NCI-H2196 (cell line): ENCODE results near the gene RIN3.

ENCODE experiments used
- DNase-seq: peaks from one replicate; lab custom pipeline; 2025; ENCODE audit not compliant: unreplicated experiment; lab: John Stamatoyannopoulos, UW

RIN3 gene, protein sequence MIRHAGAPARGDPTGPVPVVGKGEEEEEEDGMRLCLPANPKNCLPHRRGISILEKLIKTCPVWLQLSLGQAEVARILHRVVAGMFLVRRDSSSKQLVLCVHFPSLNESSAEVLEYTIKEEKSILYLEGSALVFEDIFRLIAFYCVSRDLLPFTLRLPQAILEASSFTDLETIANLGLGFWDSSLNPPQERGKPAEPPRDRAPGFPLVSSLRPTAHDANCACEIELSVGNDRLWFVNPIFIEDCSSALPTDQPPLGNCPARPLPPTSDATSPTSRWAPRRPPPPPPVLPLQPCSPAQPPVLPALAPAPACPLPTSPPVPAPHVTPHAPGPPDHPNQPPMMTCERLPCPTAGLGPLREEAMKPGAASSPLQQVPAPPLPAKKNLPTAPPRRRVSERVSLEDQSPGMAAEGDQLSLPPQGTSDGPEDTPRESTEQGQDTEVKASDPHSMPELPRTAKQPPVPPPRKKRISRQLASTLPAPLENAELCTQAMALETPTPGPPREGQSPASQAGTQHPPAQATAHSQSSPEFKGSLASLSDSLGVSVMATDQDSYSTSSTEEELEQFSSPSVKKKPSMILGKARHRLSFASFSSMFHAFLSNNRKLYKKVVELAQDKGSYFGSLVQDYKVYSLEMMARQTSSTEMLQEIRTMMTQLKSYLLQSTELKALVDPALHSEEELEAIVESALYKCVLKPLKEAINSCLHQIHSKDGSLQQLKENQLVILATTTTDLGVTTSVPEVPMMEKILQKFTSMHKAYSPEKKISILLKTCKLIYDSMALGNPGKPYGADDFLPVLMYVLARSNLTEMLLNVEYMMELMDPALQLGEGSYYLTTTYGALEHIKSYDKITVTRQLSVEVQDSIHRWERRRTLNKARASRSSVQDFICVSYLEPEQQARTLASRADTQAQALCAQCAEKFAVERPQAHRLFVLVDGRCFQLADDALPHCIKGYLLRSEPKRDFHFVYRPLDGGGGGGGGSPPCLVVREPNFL

DNA sequence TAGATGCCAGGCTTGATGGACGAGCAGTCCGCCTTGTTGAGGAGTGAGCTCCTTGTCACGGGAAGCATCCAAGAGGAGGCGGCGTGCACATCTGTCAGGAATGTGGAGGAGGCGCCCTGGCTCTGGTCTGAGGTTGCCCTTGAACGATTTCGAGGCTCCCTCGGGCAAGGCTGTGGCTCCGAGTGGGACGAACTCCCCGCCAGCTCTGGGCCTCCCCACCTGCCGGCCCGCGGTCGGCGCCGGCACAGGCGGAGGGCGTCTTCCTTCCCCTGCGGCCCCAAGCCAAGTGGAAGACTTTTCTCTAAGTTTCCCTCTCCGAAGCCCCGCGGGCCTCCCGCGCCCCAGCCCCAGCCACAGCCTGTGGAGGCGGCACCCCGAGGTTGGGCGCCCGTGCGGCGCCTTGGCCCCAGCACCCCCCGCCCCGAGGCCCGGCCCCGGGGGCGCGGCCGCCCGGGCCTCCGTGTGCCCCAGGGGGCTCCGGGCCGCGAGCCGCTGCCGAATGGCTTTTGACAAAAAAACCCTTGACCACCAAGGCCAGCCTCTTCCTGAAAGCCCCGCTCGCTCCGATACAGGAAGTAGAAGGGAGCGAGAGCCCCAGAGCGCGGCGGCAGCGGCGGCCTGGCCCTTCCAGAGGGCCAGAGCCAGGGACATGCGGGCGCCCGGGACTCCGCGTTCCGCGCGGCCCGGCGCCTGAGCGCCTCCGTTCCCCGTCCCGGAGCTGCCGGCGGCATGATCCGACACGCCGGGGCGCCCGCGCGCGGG lies at the start of gene RIN3:
Gene RIN3, plus strand, starts transcription at position 578 of the 762 bp plus-strand sequence. Its CDS starts 152 bp downstream, at position 730.
- DNase-seq: no peak

DNA sequence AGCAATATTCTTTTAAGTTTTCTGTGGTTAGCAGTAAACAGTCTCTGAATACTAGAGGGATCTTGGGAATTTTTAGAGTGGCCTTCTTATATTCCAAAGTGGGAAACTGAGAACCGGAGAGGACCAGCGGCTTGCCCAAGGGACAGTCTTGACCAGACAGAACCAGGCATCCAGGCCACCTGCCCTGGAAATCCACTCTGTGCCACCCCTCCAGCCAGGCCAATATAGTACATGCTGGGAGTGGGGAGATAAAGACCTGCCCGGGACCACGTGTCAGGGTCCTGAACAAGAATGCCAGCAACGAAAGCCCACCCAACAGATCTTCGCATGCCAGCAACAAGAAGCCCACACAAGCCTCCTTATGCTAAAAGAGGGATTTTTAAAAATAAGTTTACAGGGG lies 49.4 kb upstream of the RIN3 start:
- DNase-seq: no peak

DNA sequence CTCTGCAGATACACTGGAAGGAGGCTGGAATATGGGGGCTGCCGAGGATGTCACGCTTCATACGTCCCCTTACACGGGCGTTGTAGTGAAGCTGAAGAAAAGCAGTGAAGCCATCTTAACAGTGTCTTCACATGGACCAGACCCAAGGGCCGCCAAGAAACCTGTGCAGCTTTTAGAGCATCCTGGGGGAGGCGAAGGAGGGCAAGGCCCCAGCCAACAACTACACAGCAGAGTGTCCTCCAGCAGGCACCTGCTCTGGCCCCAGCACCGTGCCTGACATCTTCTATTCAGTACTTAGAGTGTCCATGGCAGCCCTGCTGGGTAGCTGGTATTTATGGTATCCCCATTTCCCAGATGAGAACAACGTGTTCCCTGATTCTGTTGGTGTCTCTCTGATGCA lies 48.9 kb upstream of the RIN3 start:
- DNase-seq: no peak

DNA sequence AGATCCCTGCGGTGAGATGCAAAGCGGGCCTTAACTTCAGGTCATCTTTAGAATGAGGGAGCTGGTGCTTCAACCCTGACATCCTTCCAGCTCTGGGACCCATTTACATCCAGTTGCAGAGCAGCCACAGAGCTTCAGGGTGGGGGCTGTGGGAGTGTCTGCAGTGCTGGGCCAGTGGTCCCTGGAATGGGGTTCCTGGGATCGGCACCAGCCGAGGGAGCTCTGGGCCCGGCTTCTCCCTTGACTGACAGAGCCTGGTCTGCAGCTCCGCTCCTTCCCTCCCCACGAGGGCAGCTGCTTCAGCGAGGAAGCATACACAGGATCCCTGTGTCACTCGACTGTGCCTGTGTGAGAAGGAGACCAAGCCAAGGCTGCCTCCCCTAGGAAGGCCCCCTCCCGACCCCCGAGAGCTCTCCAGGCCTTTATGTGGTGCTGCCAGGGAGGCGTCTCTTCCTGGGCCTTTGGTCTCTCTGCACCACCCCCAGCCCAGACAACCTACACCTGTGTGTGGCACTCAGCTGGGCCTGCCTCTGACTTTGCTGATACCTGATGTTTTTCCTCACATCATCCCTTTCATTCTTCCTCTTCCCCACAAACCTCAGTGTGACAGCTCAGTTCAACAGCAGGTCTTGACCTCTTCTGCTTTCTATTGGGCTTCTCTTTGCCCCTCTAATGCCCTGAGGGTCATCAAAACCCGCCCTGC lies 48.1 kb upstream of the RIN3 start:
- no peak for DNase-seq

DNA sequence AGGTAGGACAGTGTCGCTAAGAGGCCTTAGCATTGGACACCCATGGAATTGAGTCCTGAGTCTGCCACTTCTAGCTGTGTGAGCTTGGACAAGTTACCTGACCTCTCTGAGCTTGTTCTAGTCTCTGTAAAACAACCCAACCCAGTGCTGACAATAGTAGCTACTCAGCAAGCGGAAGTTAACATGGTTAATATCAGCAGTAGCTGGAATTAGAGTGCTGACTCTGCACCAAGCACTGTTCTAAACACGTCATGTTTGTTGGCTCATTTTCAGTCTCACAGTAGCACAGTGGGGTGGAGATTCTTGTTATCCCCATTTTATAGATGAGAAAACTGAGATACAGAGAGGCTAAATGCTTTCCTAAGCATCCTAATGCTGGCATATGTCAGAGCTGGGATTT lies 47.5 kb upstream of the RIN3 start:
- DNase-seq: no peak

DNA sequence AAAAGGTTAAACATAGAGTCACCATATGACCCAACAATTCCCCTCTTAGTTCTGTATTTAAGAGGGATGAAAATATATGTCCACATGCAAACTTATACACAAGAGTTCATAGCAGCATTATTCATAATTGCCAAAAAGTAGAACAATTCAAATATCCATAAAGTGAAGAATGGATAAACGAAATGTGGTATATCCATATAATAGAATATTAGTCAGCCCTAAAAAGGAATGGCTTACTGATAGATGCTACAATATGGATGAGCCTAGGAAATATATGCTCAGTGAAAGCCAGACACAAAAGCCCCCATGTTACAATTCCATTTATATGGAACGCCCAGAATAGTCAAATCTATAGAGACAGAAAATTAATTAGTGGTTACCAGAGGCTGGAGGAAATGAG lies 44.1 kb upstream of the RIN3 start:
- no peak for DNase-seq

DNA sequence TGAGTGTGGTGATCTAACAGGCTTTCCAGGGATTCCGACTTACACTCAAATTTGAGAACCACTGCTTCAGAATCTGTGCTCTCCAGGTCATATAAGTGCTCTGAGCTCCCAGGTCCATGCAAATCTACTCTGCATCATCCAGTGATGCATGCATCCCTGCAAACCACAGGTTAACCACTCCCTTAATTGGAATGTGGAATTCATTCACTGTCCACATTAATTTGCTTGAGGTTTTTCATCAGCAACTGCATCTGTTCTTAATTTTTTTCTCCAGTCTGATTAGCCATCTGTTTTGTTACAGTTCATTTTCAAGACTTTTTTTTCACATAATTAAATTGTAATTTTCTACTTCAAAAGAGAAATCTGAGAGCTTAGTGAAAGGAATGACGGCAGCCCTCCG lies 43.4 kb upstream of the RIN3 start:
- DNase-seq: no peak

DNA sequence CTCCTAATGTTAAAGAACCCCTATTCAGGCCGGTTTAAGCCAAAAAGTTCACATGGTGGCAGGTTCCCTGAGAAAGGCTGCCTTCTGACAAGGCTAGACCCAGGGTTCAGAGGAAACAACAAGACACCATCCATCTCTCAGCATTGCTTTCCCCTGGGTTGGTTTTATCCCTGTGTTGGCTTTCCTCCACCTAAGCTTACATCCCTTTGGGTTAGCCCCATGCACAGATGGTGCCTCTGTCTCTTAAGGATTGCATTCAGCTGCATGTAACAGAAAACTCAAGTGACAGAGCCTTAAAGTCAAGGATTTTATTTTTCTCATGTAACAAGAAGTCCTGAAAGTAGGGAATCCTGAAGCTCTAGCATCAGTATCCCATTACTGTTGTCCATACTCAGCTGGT lies 42.8 kb upstream of the RIN3 start:
- DNase-seq: no peak

DNA sequence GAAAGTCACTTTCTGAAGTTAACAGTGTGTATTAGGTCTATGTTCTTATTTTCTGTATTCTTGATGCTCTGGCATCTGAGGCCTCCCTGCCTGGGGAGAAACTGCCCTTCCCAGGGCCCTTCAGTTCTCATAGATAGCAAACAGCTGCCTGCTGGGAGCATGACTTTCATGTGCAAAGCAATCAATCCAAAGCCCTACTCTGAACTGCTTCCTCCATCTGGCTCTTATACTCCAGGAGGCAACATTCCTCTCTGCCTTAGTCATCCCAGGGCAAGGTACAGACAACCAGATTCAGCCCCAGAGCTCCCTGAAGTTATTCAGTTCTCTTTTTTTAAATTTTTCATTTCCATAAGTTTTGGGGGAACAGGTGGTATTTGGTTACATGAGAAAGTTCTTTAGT lies 41.7 kb upstream of the RIN3 start:
- DNase-seq: no peak

DNA sequence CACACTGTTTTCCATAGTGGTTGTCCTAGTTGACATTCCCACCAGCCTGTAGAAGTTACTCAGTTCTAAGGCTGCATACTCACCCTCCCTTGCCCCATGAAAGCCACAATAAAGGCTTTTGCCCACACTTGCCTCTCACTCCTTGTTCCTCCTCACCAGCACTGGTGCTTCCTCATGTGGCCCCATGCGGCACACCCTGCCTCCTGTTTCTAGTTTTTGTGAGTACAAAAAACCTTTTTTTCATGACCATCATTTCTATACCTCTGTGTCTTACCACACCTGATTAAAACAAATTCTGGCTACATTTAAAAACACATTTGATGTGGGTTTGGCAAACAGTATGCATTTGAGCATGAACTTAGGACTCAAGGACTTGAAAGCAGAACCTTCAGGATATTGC lies 40.7 kb upstream of the RIN3 start:
- no peak for DNase-seq

DNA sequence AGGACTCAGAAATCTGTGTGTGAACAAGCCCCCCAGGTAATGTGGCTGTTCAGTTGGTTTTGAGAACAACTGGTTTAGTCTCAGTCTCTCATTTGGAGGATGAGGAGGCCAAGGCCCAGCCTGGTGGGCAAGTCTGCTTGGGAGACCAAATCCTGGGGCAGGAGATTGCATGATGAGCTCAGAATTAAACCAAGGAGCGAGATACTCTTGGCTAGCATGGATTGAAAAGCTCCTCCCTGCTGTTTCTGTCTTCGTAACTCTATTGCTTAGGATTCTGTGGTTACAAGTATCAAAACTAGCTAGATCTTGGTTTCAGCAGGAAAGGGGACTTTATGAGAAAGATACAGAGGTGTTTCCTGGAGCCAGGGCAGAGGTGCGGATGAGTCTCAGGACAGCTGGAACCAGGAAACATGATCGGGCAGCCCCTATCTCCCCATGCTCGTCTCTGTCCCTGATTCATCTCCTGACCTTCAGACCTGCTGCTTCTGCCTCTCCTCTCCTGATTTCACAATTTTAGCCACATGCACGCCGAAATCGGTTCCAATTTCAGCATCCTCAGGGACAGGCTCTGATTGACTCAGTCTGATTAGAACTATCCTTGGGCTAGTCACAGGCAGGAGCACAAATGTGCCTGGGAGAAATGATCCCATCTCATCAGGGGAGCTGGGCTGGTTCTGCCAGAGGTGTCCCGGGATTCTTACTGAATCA lies 40.2 kb upstream of the RIN3 start:
- no peak for DNase-seq

DNA sequence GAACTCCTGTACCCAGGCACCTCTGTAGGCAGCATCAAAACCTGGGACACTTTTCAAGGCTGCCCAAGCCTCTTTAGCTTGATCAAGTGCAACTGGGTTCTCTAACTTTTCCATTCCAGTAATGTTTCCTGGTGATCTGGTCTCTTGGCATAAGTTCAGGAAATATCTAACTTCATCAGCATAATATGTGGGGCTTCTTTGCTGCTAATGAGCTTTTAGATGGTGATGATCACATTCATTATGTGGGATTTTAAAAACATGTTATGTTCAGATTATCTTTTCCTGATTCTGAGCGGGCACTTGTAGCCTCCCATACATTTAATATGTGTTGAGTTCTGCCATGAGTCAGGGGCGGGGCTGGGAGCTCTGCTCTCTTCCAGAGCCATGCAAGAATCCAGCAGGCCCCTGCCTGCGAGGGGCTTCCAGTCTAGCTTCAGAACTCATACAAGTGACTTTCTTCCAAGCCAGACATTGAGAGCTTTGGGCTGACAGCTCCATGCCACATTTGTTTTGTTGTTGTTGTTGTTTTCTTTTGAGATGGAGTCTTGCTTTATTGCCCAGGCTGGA lies 39.5 kb upstream of the RIN3 start:
- DNase-seq: no peak

DNA sequence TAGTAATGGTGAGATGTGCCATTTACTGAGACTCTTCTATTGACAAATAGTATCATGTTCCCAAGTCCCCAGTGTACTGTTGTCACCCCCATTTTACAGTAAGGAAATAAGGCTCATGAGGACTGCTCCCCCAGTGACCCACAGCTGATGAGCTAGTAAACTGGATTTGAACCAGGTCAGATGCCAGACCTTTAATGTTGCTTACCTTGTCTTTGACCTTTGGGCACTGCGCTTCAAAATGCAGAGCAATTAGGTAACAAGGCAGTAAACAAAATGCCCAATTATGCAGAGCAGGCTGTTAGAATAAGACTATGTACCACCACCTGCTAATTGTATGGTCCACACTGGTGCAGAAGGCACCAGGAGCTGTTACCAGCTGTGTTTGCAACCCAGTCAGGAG lies 38.5 kb upstream of the RIN3 start:
- DNase-seq: no peak

DNA sequence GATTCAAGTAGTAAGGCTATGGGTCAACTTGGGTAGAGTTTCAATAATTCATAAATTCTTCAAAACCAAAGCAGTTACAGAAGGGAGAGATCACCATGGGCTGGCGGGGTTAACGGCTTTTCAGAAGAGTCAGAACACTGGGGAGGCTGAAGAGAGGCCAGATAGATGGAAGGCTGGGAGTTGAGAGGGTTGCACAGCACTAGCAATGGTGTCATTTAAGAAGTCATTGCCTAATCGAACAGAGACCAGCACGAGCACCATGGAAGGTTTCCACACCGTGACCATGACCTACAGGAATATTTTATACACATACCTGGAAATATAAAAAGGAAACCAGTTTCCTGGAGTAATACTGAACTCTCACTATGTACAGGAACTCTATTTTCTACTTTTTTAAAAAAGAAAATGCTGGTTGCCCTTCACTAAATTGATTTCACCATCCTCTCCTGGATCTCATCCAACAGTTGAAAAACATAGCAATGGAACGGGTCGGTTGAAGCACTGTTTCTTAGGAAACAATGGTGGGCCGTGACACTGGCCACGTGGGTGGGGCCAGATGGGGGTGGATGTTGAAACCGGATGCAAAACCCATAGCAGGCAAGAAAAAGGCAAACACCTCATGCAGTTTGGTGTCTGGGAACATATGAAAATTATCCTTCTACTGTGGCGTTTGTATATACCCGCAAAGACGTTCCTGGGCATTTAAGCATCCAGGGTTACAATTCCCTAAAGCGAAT lies 38.0 kb upstream of the RIN3 start:
- DNase-seq: no peak

DNA sequence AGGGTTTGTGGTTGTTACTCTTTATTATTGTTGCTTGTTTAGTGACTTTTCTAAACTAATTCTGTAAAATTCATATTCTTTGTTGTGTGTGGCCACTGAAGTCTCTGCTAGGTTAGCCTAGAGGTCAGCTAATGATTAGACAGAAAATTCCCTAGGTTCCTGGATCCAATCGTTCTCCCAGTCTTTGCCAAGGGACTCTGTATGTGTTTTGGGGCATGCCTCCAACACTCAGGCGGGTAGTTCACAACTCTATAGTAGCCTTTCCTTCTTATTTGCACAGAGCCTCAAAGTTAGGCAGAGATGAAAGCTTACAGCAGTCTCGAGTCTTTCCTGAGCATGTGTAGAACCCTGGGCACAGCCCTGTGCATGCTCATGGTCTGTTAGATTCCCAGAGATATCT lies 32.7 kb upstream of the RIN3 start:
- no peak for DNase-seq

DNA sequence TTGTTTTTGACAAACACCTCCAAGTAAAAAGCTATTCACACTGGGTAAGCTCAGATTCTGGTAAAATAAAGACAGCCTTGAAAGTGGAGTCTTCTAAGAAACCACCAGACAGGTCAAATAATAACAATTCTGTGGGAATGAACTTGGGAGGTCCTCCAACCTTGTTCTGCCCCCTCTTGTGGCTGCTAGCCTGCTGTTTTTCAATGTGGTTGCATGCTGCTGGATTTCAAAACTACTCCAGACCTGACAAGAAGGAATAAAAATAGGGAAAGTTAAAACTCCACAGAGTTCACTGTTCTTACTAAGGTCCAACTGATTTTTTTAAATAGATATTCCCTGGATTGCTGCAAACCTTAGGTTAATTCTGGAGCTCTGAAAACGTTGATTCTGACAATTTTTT lies 32.2 kb upstream of the RIN3 start:
- no peak for DNase-seq

DNA sequence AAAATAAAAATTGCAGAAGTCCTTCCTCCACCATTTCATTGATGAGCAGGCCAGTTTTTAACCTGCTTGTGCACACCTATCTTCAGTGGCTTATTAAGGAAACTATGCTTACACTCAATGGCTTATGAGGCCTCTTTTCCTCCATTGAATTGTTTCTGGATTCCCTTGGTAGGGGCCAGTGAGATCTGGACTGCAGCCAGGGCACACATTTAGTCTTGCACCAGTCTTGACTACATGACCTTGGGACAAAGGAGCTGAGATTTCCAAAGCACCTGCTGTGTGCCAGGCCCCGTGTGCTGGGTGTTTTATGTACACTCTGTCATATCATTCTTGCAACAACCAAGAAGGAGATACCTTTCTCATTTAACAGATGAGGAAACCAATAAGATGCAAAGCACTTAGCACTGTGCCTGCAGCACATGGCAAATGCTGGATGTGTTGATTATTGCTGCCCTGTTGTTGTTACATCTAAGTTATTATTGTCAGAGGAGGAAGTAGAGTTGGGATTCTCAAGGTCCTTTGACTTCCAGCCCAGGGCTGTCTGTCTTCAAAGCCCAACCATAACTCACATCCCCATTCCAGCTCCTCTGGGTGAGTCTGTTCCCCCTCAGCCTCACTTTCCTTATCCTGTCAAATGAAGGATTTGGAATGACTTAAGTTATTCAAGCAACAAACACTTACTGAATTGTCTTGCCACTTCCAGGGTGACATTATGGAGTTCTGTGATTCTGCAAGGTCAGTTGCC lies 31.6 kb upstream of the RIN3 start:
- no peak for DNase-seq

DNA sequence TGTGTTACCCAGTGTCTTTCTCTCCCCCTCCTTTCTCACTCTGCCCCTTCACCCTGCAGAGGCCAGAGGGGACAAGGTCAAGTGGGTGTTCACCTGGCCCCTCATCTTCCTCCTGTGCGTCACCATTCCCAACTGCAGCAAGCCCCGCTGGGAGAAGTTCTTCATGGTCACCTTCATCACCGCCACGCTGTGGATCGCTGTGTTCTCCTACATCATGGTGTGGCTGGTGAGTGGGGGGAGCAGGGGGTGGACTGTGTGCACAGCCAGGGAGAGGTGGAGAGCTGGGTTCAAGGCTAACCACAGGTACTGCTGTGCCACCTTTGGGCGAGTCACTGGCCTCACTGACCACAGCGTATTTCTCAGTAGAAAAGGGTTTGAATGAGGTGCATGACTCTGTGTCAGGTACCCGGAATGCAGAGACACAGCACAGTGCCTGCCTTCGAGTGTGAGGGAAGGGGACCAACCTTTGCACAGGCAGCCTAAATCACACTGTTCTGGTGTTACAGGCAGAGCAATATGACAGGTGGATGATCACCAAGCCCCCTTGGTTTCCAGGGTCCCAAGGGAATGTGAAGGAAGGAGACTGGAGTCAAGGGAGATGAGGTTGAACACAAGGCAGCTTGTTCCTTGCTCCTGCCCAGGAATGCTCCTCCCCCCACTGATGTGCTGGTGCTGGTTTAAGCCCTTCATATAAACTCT lies 30.8 kb upstream of the RIN3 start:
- no peak for DNase-seq
